OCI-LY1 (cell line): ENCODE data around the gene CORO1C.

Experiments
- H2AFZ ChIP-seq: fragments of 200-600 bp; sonication (generic), shearing (Covaris generic); 2 replicates; pipeline ENCODE4 v1.6.0; 2014; ENCODE audit warnings: antibody characterized with exemption, mild to moderate bottlenecking, low read length
- H3F3A ChIP-seq: fragments of 200-600 bp; sonication (generic), shearing (Covaris generic); 2 replicates; pipeline ENCODE4 v1.6.0; 2014; ENCODE audit warnings: mild to moderate bottlenecking, antibody characterized with exemption, low read length, moderate library complexity; ENCODE audit not compliant: insufficient read depth
- H3K27ac ChIP-seq: fragments of 200-600 bp; sonication (generic); 2 replicates; pipeline ENCODE4 v1.5.1; 2014; ENCODE audit warnings: low read length, mixed run types, mild to moderate bottlenecking, low read depth; ENCODE audit not compliant: poor library complexity, severe bottlenecking
- H3K27me3 ChIP-seq: fragments of 200-600 bp; sonication (generic); 2 replicates; pipeline ENCODE4 v1.6.0; 2014; ENCODE audit warnings: antibody characterized with exemption, mild to moderate bottlenecking, low read length, moderate library complexity; ENCODE audit not compliant: insufficient read depth
- H3K36me3 ChIP-seq: fragments of 200-600 bp; sonication (generic); 2 replicates; pipeline ENCODE4 v1.6.1; 2014; ENCODE audit warnings: mild to moderate bottlenecking, antibody characterized with exemption, low read length, moderate library complexity, mixed read lengths; ENCODE audit not compliant: insufficient read depth
- H3K4me1 ChIP-seq: fragments of 200-600 bp; sonication (generic); 2 replicates; pipeline ENCODE4 v1.5.1; 2014; ENCODE audit warnings: mild to moderate bottlenecking, low read length, moderate library complexity; ENCODE audit not compliant: insufficient read depth, severe bottlenecking
- H3K4me2 ChIP-seq: fragments of 200-600 bp; sonication (generic), shearing (Covaris generic); 2 replicates; pipeline ENCODE4 v1.6.1; 2014; ENCODE audit warnings: low read length
- H3K4me3 ChIP-seq: fragments of 200-600 bp; sonication (generic); 2 replicates; pipeline ENCODE4 v1.5.1; 2014; ENCODE audit warnings: low read length, low read depth, mild to moderate bottlenecking, mixed read lengths; ENCODE audit not compliant: poor library complexity, severe bottlenecking
- H3K79me2 ChIP-seq: fragments of 200-600 bp; shearing (Covaris generic); 2 replicates; pipeline ENCODE4 v1.6.1; 2016; ENCODE audit warnings: mixed run types, low read length, mixed read lengths; ENCODE audit not compliant: insufficient read depth
- H3K9ac ChIP-seq: fragments of 200-600 bp; sonication (generic), shearing (Covaris generic); 2 replicates; pipeline ENCODE4 v1.6.1; 2014; ENCODE audit warnings: mild to moderate bottlenecking, low read length, mixed read lengths
- H3K9me2 ChIP-seq: fragments of 200-600 bp; sonication (generic), shearing (Covaris generic); 2 replicates; pipeline ENCODE4 v1.6.1; 2014; ENCODE audit warnings: low read depth, mild to moderate bottlenecking, low read length, mixed read lengths
- H3K9me3 ChIP-seq: fragments of 200-600 bp; shearing (Covaris generic); 2 replicates; pipeline ENCODE4 v1.6.1; 2014; ENCODE audit warnings: low read length, mixed read lengths
- H4K20me1 ChIP-seq: fragments of 200-600 bp; sonication (generic), shearing (Covaris generic); 2 replicates; pipeline ENCODE4 v1.6.0; 2016; ENCODE audit warnings: mild to moderate bottlenecking, low read length; ENCODE audit not compliant: insufficient read depth
- CTCF ChIP-seq: fragments of 200-600 bp; sonication (generic), shearing (Covaris generic); IDR thresholded peaks from 2 replicates; pipeline ENCODE4 v1.5.1; 2017; ENCODE audit warnings: mild to moderate bottlenecking, antibody characterized with exemption, low read length, moderate library complexity, mixed read lengths
- EZH2 ChIP-seq: fragments of 200-600 bp; sonication (generic), shearing (Covaris generic); IDR thresholded peaks from 2 replicates; pipeline ENCODE4 v1.8.0; 2017; ENCODE audit warnings: borderline replicate concordance, mixed run types, mild to moderate bottlenecking, antibody characterized with exemption, low read length, moderate library complexity, mixed read lengths

Gene CORO1C

GRCh38 chr12:108744021-108744897 lies 12.9 kb upstream of the CORO1C start:
- Histone ChIP-seq H3K4me3 (no peak overlapping the region), H4K20me1 (no peaks in the 10 kb centered on the region), H3K4me1 (no peaks in the 10 kb centered on the region), H3K27ac (no peak overlapping the region), H3K9me3 (no peaks in the 10 kb centered on the region), H3K36me3 (no peaks in the 10 kb centered on the region), H3K9me2 (no peaks in the 10 kb centered on the region), H2AFZ (no peak overlapping the region), H3K79me2 (no peaks in the 10 kb centered on the region), H3K9ac (no peak overlapping the region), H3F3A (no peaks in the 10 kb centered on the region), H3K27me3 (no peaks in the 10 kb centered on the region), H3K4me2 (no peak overlapping the region)
- TF ChIP-seq EZH2 (no peak), CTCF (no peak)

- H3K4me2 ChIP-seq, result no peak overlapping the region
- H3K27me3 ChIP-seq, result no peaks in the 10 kb centered on the region
- no peaks in the 10 kb centered on the region for H3K9me2 ChIP-seq
- H4K20me1 ChIP-seq, result no peaks in the 10 kb centered on the region
- H3K4me1 ChIP-seq, result no peaks in the 10 kb centered on the region
- H3K9me3 ChIP-seq, result no peaks in the 10 kb centered on the region
- no peak overlapping the region for H3K4me3 ChIP-seq
- no peaks in the 10 kb centered on the region for H3K79me2 ChIP-seq
- no peaks in the 10 kb centered on the region for H3K36me3 ChIP-seq
- H3K27ac ChIP-seq, result no peak overlapping the region
- H3F3A ChIP-seq, result no peaks in the 10 kb centered on the region
- no peak overlapping the region for H3K9ac ChIP-seq
- no peak overlapping the region for H2AFZ ChIP-seq
- TF ChIP-seq EZH2, result no peak
- no peak for TF ChIP-seq CTCF
Observed at GRCh38 chr12:108738170-108738569, 6.9 kb upstream of the CORO1C start.

- H2AFZ ChIP-seq, result no peak overlapping the region
- TF ChIP-seq EZH2 (no peak), CTCF (no peak)
- H4K20me1 ChIP-seq, result no peaks in the 10 kb centered on the region
- no peaks in the 10 kb centered on the region for H3K9me3 ChIP-seq
- H3K9me2 ChIP-seq, result no peaks in the 10 kb centered on the region
- no peaks in the 10 kb centered on the region for H3F3A ChIP-seq
- no peaks in the 10 kb centered on the region for H3K79me2 ChIP-seq
- H3K36me3 ChIP-seq, result no peaks in the 10 kb centered on the region
- no peak overlapping the region for H3K9ac ChIP-seq
- H3K27me3 ChIP-seq, result no peaks in the 10 kb centered on the region
- peaks cover 7% of the 10 kb centered on the region for H3K4me1 ChIP-seq
- no peak overlapping the region for H3K4me3 ChIP-seq
- H3K27ac ChIP-seq, result no peak overlapping the region
- no peak overlapping the region for H3K4me2 ChIP-seq
Observed at GRCh38 chr12:108735855-108736254, 4.5 kb upstream of the CORO1C start.
